Stomach (tissue), 9 donors: ENCODE data around the gene DOK3. TPM values are rescaled to one million over a fixed set of nuclear protein-coding genes. Genes with fewer than 3 reads are reported as not detected.
A peak's percentile ranks its signal among the peaks of the same experiment; 100 is the strongest.

Experiments
- DNase-seq, 2 donors: peaks; one replicate each; pipeline versions ENCODE4 v3.0.0 to v3.0.0-alpha.2; 2013 to 2019
- H3K27ac ChIP-seq, 5 donors: fragments of 200-600 bp in 4 of 5; sonication (generic) in 4 of 5; one replicate each; pipeline ENCODE4 v1.5.1; 2013 to 2019; ENCODE audit warnings: mild to moderate bottlenecking in 1 of 5, moderate library complexity in 1 of 5
- H3K27me3 ChIP-seq, 3 donors: fragments of 200-600 bp; sonication (generic); one replicate each; pipeline ENCODE4 v1.5.1; 2017 to 2019; ENCODE audit warnings: mixed run types in 1 of 3
- H3K36me3 ChIP-seq, 4 donors: fragments of 200-600 bp; sonication (generic); 1 replicate in 3 of 4; 2 replicates in 1 of 4; pipeline ENCODE4 v1.5.1; 2016 to 2019
- H3K4me1 ChIP-seq, 4 donors: fragments of 200-600 bp; sonication (generic); one replicate each; pipeline ENCODE4 v1.5.1; 2016 to 2019
- H3K4me3 ChIP-seq, 4 donors: fragments of 200-600 bp; sonication (generic) in 3 of 4; one replicate each; pipeline ENCODE4 v1.5.1; 2016 to 2019; ENCODE audit warnings: mild to moderate bottlenecking in 1 of 4
- H3K9me3 ChIP-seq, 4 donors: fragments of 200-600 bp; sonication (generic); one replicate each; pipeline ENCODE4 v1.5.1; 2016 to 2019
- CTCF ChIP-seq, 7 experiments: fragments of 450-650 bp in 4 of 7; fragments of 200-600 bp in 3 of 7; sonication (generic) in 3 of 7; IDR thresholded peaks; one replicate each; pipeline ENCODE4 v1.5.1; 2016 to 2019; ENCODE audit warnings: antibody characterized with exemption in 7 of 7, control low read depth in 2 of 7, mild to moderate bottlenecking in 1 of 7
- EP300 ChIP-seq: sonication (generic); formaldehyde crosslinking; IDR thresholded peaks from one replicate; pipeline ENCODE4 v1.6.1; 2017; ENCODE audit warnings: antibody characterized with exemption
- POLR2A ChIP-seq, 4 donors: fragments of 450-650 bp; IDR thresholded peaks; one replicate each; pipeline ENCODE4 v1.6.1; 2016; ENCODE audit warnings: antibody characterized with exemption in 4 of 4, control low read depth in 2 of 4, mild to moderate bottlenecking in 1 of 4, moderate library complexity in 1 of 4
- POLR2AphosphoS5 ChIP-seq, 3 donors: sonication (generic); formaldehyde crosslinking; IDR thresholded peaks; one replicate each; pipeline ENCODE4 v1.6.1; 2016; ENCODE audit warnings: antibody characterized with exemption in 3 of 3
- WGBS, 5 donors: extraction: QIAGEN DNeasy Blood & Tissue Kit in 3 of 5; methylation state at CpG; one replicate each; pipeline versions ENCODE4 v1.1.5 to v1.1.7; 2013 to 2018; 5-methylcytosine and 5-hydroxymethylcytosine counted together
- intact Hi-C: fragments of 100-400 bp; cut with DNase I; formaldehyde crosslinking; loops from one replicate; pipeline ENCODE4 v1.15.1; 2023; ENCODE audit warnings: low total_unique reads
- polyA plus RNA-seq, 3 donors: library from polyadenylated mRNA; stranded (reverse); fragments of 200-250 nt; gene quantifications; one replicate each; pipeline ENCODE4 v1.2.3, GENCODE V29; 2013
- total RNA-seq, 5 donors: library from RNA; depleted of rRNA; stranded (reverse); fragments of >200 nt; gene quantifications; one replicate each; pipeline versions ENCODE4 v1.1.0 to v1.2.3, GENCODE V29; 2014 to 2016
- donor health status: healthy with polysubstance abuse.
- donor health status: Bipolar disorder and iron deficiency.
- donor health status: healthy.

DOK3 gene
- total and polyA plus RNA-seq, 8 donors, result 0.43 to 31.2 (median 4.9) TPM; not detected in 1

DNA sequence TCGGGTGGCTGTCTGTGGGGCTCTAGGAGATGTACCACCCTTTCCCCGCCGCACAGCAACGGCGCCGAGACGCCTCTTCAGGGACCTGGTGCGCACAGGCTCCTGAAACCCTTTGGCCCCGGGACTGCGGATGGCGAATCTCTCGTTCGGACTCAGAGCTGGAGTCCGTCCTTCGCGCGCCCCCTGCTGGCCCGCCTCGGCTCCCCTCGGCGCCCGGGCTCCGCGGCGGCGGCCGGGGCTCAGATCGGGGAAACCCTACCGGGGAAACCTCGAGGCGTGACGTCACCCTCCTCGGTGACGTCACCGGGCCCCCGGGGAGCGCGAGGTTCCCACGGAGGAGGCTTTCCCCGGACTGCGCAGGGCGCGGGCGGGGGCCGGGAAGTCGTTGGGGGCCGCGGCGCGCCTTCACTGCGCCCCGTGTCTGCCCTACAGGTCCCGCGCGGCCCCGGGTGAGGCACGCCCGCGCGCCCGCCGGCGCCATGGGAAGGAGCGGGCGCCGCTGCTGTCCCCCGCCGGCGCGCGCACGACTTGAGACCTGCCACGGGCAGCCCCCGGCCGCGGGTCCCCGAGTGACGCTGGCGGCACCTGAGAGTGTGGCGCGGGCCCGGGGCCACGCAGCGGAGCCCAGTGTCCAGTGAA lies 55.1 kb downstream of the DOK3 start:
- intact Hi-C loops, result loop anchor here (5.0 kb wide), 1 partner anchor 52 kb away; the partner anchor contains the start of gene PFN3
- Histone ChIP-seq H3K36me3 (peaks cover 4 to 21% (median 19%) of the 10 kb centered on the region in 4 donors), H3K27me3 (peaks cover 0 to 27% (median 0%) of the 10 kb centered on the region in 3 donors), H3K4me1 (peaks cover 20 to 46% (median 31%) of the 10 kb centered on the region in 4 donors), H3K9me3 (no peaks in the 10 kb centered on the region), H3K4me3 (peak overlapping the region; percentile 56 to 75 (median 66)), H3K27ac (peak overlapping the region; percentile 70 to 91 (median 88))
- WGBS, 5 donors, result 0 to 1% (median 1%) methylated on average over 2 to 84 of the region's 84 CpGs
- TF ChIP-seq EP300 (no peak), POLR2A (IDR thresholded peaks at IDR 0.05) (no peak), POLR2AphosphoS5 (IDR thresholded peaks at IDR 0.05) (peak; percentile 14 to 71 (median 38)), CTCF (IDR thresholded peaks at IDR 0.05) (peak in 6 of 7 experiments; percentile 55 to 97 (median 90))
- peak; percentile 96 to 97 for DNase-seq

GRCh38 chr5:177453852-177454396 lies 55.7 kb downstream of the DOK3 start:
- TF ChIP-seq POLR2AphosphoS5 (IDR thresholded peaks at IDR 0.05), result no peak
- no peak for TF ChIP-seq CTCF (IDR thresholded peaks at IDR 0.05)
- no peak for TF ChIP-seq POLR2A (IDR thresholded peaks at IDR 0.05)
- TF ChIP-seq EP300, result no peak
- Histone ChIP-seq H3K4me1 (peaks cover 20 to 46% (median 31%) of the 10 kb centered on the region in 4 donors), H3K27me3 (peaks cover 0 to 31% (median 3%) of the 10 kb centered on the region in 3 donors), H3K27ac (peak overlapping the region in 4 of 5 donors; percentile 70 to 91 (median 87)), H3K36me3 (peaks cover 3 to 15% (median 13%) of the 10 kb centered on the region in 4 donors), H3K4me3 (peak overlapping the region; percentile 56 to 75 (median 66)), H3K9me3 (no peaks in the 10 kb centered on the region)
- peak in 1 of 2 donors; percentile 78 for DNase-seq
- intact Hi-C loops, result no loop called here
- WGBS, 5 donors, result 9 to 24% (median 10%) methylated on average over 11 to 31 of the region's 31 CpGs

- H3K27me3 ChIP-seq, result peaks cover 0 to 39% (median 8%) of the 10 kb centered on the region in 3 donors
- peaks cover 23 to 49% (median 33%) of the 10 kb centered on the region in 4 donors for H3K4me1 ChIP-seq
- H3K36me3 ChIP-seq, result peaks cover 0 to 6% (median 3%) of the 10 kb centered on the region in 4 donors
- DNase-seq, result peak in 1 of 2 donors; percentile 44
- no peak overlapping the region for H3K4me3 ChIP-seq
- WGBS, 5 donors, result 76 to 86% (median 84%) methylated on average over 13 to 17 of the region's 17 CpGs
- H3K9me3 ChIP-seq, result no peaks in the 10 kb centered on the region
- intact Hi-C loops, result no loop called here
- TF ChIP-seq POLR2A (IDR thresholded peaks at IDR 0.05) (no peak), CTCF (IDR thresholded peaks at IDR 0.05) (no peak), EP300 (no peak), POLR2AphosphoS5 (IDR thresholded peaks at IDR 0.05) (no peak)
- no peak overlapping the region for H3K27ac ChIP-seq
Measured at GRCh38 chr5:177452688-177453638, 56.7 kb downstream of the DOK3 start.

Other genes starting within 250 kb of the DOK3 start
- gene RAB24, start 206.1 kb downstream of the DOK3 start, total RNA-seq, result 10 to 100 TPM in 4 of 5 donors, 1 to 10 TPM in 1; 1.8 to 87.2 (median 12.3) TPM
- 10 to 100 TPM; 31.5 to 65.3 (median 33.7) TPM for gene RAB24, start 206.1 kb downstream of the DOK3 start, polyA plus RNA-seq
- 100 to 1,000 TPM in 3 of 5 donors, 10 to 100 TPM in 2; 82.4 to 201 (median 127) TPM for gene PRELID1, start 206.0 kb downstream of the DOK3 start, total RNA-seq
- 100 to 1,000 TPM; 140 to 177 (median 171) TPM for gene PRELID1, start 206.0 kb downstream of the DOK3 start, polyA plus RNA-seq
- gene MXD3, start 197.9 kb downstream of the DOK3 start, total RNA-seq, result 10 to 100 TPM in 4 of 5 donors, 1 to 10 TPM in 1; 6.8 to 86.9 (median 25.0) TPM
- 10 to 100 TPM in 2 of 3 donors, 1 to 10 TPM in 1; 7.6 to 17.8 (median 15.0) TPM for gene MXD3, start 197.9 kb downstream of the DOK3 start, polyA plus RNA-seq
- gene LMAN2, start 158.2 kb downstream of the DOK3 start, total RNA-seq, result 100 to 1,000 TPM in 3 of 5 donors, 10 to 100 TPM in 2; 73.5 to 621 (median 187) TPM
- gene LMAN2, start 158.2 kb downstream of the DOK3 start, polyA plus RNA-seq, result 100 to 1,000 TPM in 1 of 3 donors, 10 to 100 TPM in 2; 92.9 to 135 (median 98.0) TPM
- gene RGS14, start 151.9 kb downstream of the DOK3 start, total RNA-seq, result 100 to 1,000 TPM in 1 of 5 donors, 10 to 100 TPM in 1, 1 to 10 TPM in 2, not detected in 1; 4.2 to 100 (median 12.5) TPM
- gene RGS14, start 151.9 kb downstream of the DOK3 start, polyA plus RNA-seq, result 10 to 100 TPM; 19.0 to 34.3 (median 26.9) TPM
- not detected for gene SLC34A1, start 125.4 kb downstream of the DOK3 start, total RNA-seq
- gene SLC34A1, start 125.4 kb downstream of the DOK3 start, polyA plus RNA-seq, result under 1 TPM in 1 of 3 donors, not detected in 2; 0.10 TPM
- not detected for gene PFN3, start 109.2 kb downstream of the DOK3 start, total RNA-seq
- not detected for gene PFN3, start 109.2 kb downstream of the DOK3 start, polyA plus RNA-seq
- 10 to 100 TPM in 2 of 5 donors, not detected in 3; 52.4 to 68.3 TPM for gene F12, start 100.3 kb downstream of the DOK3 start, total RNA-seq
- 10 to 100 TPM in 1 of 3 donors, under 1 TPM in 1, not detected in 1; 0.50 to 13.6 TPM for gene F12, start 100.3 kb downstream of the DOK3 start, polyA plus RNA-seq
- gene GRK6, start 83.2 kb downstream of the DOK3 start, total RNA-seq, result 10 to 100 TPM in 4 of 5 donors, 1 to 10 TPM in 1; 1.8 to 91.2 (median 19.1) TPM
- gene GRK6, start 83.2 kb downstream of the DOK3 start, polyA plus RNA-seq, result 10 to 100 TPM; 14.6 to 20.2 (median 16.2) TPM
- gene PRR7, start 63.0 kb downstream of the DOK3 start, total RNA-seq, result under 1 TPM in 1 of 5 donors, not detected in 4; 0.73 TPM
- gene PRR7, start 63.0 kb downstream of the DOK3 start, polyA plus RNA-seq, result 1 to 10 TPM in 2 of 3 donors, under 1 TPM in 1; 0.61 to 3.7 (median 1.5) TPM
- 10 to 100 TPM; 15.2 to 78.1 (median 53.3) TPM for gene DBN1, start 36.2 kb downstream of the DOK3 start, total RNA-seq
- gene DBN1, start 36.2 kb downstream of the DOK3 start, polyA plus RNA-seq, result 10 to 100 TPM; 14.7 to 31.3 (median 22.7) TPM
- gene PDLIM7, start 12.2 kb downstream of the DOK3 start, total RNA-seq, result 100 to 1,000 TPM in 2 of 5 donors, 10 to 100 TPM in 3; 14.6 to 126 (median 97.0) TPM
- gene PDLIM7, start 12.2 kb downstream of the DOK3 start, polyA plus RNA-seq, result 100 to 1,000 TPM in 1 of 3 donors, 10 to 100 TPM in 2; 43.5 to 142 (median 76.6) TPM
- gene DDX41, start 7.1 kb upstream of the DOK3 start, total RNA-seq, result 100 to 1,000 TPM in 3 of 5 donors, 10 to 100 TPM in 2; 54.9 to 263 (median 128) TPM
- gene DDX41, start 7.1 kb upstream of the DOK3 start, polyA plus RNA-seq, result 10 to 100 TPM; 65.3 to 72.9 (median 71.0) TPM
- gene FAM193B, start 44.7 kb upstream of the DOK3 start, total RNA-seq, result 100 to 1,000 TPM in 3 of 5 donors, 10 to 100 TPM in 2; 40.4 to 316 (median 143) TPM
- 100 to 1,000 TPM; 106 to 140 (median 136) TPM for gene FAM193B, start 44.7 kb upstream of the DOK3 start, polyA plus RNA-seq
- gene TMED9, start 82.4 kb upstream of the DOK3 start, total RNA-seq, result 100 to 1,000 TPM in 1 of 5 donors, 10 to 100 TPM in 3, 1 to 10 TPM in 1; 9.3 to 107 (median 85.3) TPM
- gene TMED9, start 82.4 kb upstream of the DOK3 start, polyA plus RNA-seq, result 100 to 1,000 TPM in 1 of 3 donors, 10 to 100 TPM in 2; 39.9 to 115 (median 99.8) TPM
- 10 to 100 TPM in 3 of 5 donors, 1 to 10 TPM in 2; 3.5 to 29.0 (median 11.6) TPM for gene B4GALT7, start 90.3 kb upstream of the DOK3 start, total RNA-seq
- 10 to 100 TPM; 14.2 to 23.3 (median 22.6) TPM for gene B4GALT7, start 90.3 kb upstream of the DOK3 start, polyA plus RNA-seq